Activated T-helper 2 cell treated with anti-CD3 and anti-CD28 coated beads, Interferon-gamma antibody, Interleukin-2, Interleukin-4, amounts not matched to agents 10 μg/mL and 5 μg/mL and 100 μg/mL, durations not matched to agents 14 hours and 24 hours and 36 hours (primary cell): Measurements from ENCODE around the gene PTPA. TPM values are rescaled to one million over a fixed set of nuclear protein-coding genes. Genes with fewer than 3 reads are reported as not detected.

Source experiments
- DNase-seq: peaks from one replicate; pipeline ENCODE4 v3.0.0; 2021; ENCODE audit warnings: low spot score
- H3K27ac Mint-ChIP-seq: one replicate; pipeline ENCODE4 v1.8.0; 2021; ENCODE audit warnings: mixed read lengths
- H3K27me3 Mint-ChIP-seq: one replicate; pipeline ENCODE4 v1.8.0; 2021; ENCODE audit warnings: low read depth, mixed read lengths
- H3K36me3 Mint-ChIP-seq: one replicate; pipeline ENCODE4 v1.8.0; 2021; ENCODE audit warnings: low read depth, mixed read lengths
- H3K4me1 Mint-ChIP-seq: one replicate; pipeline ENCODE4 v1.8.0; 2021; ENCODE audit warnings: low read depth, mixed read lengths
- H3K4me3 Mint-ChIP-seq: one replicate; pipeline ENCODE4 v1.8.0; 2021; ENCODE audit warnings: low read depth, mild to moderate bottlenecking, moderate library complexity, mixed read lengths
- H3K9me3 Mint-ChIP-seq: one replicate; pipeline ENCODE4 v1.8.0; 2021; ENCODE audit warnings: mixed read lengths
- intact Hi-C: fragments of 100-400 bp; cut with micrococcal nuclease; formaldehyde crosslinking; loops from one replicate; pipeline ENCODE4 v1.15.1; 2023
- total RNA-seq: library from RNA; stranded (reverse); gene quantifications from 2 replicates; pipeline ENCODE4 v1.2.3, GENCODE V29; 2022

PTPA gene
- 106 and 112 TPM in 2 replicates for total RNA-seq

GRCh38 chr9:129110740-129111527 lies at the start of gene PTPA, which contains the start of gene CRAT:
Gene PTPA, plus strand, starts transcription at chr9:129111415. Its CDS starts 186 bp downstream, at chr9:129111601.
Gene CRAT, minus strand, starts transcription at chr9:129110793. Its CDS starts 284 bp downstream, at chr9:129110509.
- intact Hi-C loops, result loop anchor here (1.0 kb wide), 2 partner anchors 30 to 302 kb away; partner anchors contain the start of gene DOLPP1
- Mint-ChIP-seq H3K27me3 (no peaks in the 10 kb centered on the region), H3K4me1 (peaks cover 21% of the 10 kb centered on the region), H3K9me3 (no peaks in the 10 kb centered on the region), H3K36me3 (no peaks in the 10 kb centered on the region), H3K27ac (peak within 1 kb of the TSS; percentile 96), H3K4me3 (peak within 1 kb of the TSS; percentile 95)
- DNase-seq, result peak; percentile 90

DNA sequence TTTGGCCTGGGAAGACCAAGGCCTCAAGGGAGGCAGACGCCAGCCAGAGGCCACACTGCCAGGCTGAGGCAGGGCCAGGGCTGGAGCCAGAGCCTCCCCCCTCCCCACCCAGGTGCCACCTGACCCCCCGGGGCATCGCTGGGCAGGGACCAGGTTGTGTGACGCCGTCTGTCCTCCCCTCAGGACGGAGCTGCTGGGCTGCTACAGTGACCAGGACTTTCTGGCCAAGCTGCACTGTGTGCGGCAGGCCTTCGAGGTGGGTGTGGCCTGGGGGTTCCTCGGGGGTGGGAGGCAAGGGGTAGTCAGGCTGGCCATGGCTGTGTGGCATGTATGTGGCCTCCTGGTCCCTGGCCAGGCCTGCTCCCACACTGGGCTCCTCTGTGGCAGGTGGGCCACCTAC lies 48.2 kb upstream of the PTPA start:
- intact Hi-C loops, result no loop called here
- H3K27ac Mint-ChIP-seq, result no peak overlapping the region
- no peaks in the 10 kb centered on the region for H3K9me3 Mint-ChIP-seq

GRCh38 chr9:129064499-129064908 lies 46.7 kb upstream of the PTPA start:
- no peak for DNase-seq
- peaks cover 9% of the 10 kb centered on the region for H3K4me1 Mint-ChIP-seq
- H3K27me3 Mint-ChIP-seq, result no peaks in the 10 kb centered on the region
- H3K27ac Mint-ChIP-seq, result no peak overlapping the region
- peaks cover 22% of the 10 kb centered on the region for H3K36me3 Mint-ChIP-seq
- H3K4me3 Mint-ChIP-seq, result no peak overlapping the region
- no peaks in the 10 kb centered on the region for H3K9me3 Mint-ChIP-seq
- intact Hi-C loops, result no loop called here

More for the DNA sequence above, 48.2 kb upstream of the PTPA start:
- H3K4me1 Mint-ChIP-seq, result no peaks in the 10 kb centered on the region
- H3K36me3 Mint-ChIP-seq, result peaks cover 13% of the 10 kb centered on the region
- no peaks in the 10 kb centered on the region for H3K27me3 Mint-ChIP-seq
- DNase-seq, result no peak
- H3K4me3 Mint-ChIP-seq, result no peak overlapping the region

- Mint-ChIP-seq H3K27ac (peak overlapping the region; percentile 64), H3K9me3 (no peaks in the 10 kb centered on the region), H3K4me3 (no peak overlapping the region), H3K36me3 (peaks cover 19% of the 10 kb centered on the region), H3K4me1 (peaks cover 18% of the 10 kb centered on the region), H3K27me3 (no peaks in the 10 kb centered on the region)
- no peak for DNase-seq
- intact Hi-C loops, result no loop called here
Measured at GRCh38 chr9:129068110-129068509, 43.1 kb upstream of the PTPA start.

DNA sequence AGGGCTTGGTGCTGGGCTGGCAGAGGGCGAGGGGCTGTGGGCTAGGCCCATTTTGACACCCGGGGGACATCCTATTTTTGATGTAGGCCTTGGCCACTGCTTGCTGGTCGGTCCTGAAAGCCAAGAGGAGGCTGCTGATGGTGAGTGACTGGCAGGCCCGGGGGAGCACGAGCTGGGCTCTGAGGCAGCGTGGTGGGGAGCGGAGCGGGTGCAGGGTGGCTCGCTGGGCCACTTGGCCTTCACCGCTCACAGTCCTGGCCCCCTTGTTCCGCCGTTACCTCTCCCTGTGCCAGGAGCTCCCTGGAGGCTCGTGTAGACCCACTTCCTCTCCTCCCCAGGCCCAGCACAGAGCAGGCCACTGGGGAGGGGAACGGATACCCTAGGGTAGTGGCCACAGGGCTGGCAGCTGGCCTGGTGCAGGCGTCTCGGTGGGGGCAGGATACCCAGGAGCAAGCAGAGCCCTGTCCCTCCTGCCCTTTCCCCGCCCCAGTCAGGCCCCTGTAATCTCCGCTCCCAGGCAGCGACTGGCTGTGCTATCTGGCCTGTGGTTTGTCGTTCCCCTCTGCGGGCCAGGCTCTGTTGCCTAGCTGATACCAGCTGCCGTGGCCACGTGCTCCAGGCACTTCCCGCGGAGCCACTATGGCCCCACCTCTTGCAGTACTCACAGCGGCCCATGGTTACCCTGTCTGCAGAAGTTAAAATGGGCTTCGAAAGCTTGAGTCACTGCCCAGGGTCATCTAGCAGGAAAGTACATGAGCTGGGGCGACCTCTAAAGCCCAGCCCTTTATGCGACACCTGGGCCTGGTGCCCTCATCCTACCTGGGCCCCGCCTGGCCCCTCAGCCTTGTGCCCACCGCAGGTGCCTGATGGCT lies 42.0 kb upstream of the PTPA start:
- Mint-ChIP-seq H3K27me3 (no peaks in the 10 kb centered on the region), H3K4me1 (peaks cover 18% of the 10 kb centered on the region), H3K9me3 (no peaks in the 10 kb centered on the region), H3K36me3 (peaks cover 16% of the 10 kb centered on the region), H3K4me3 (no peak overlapping the region), H3K27ac (peak overlapping the region; percentile 71)
- intact Hi-C loops, result no loop called here
- DNase-seq, result peak; percentile 62

DNA sequence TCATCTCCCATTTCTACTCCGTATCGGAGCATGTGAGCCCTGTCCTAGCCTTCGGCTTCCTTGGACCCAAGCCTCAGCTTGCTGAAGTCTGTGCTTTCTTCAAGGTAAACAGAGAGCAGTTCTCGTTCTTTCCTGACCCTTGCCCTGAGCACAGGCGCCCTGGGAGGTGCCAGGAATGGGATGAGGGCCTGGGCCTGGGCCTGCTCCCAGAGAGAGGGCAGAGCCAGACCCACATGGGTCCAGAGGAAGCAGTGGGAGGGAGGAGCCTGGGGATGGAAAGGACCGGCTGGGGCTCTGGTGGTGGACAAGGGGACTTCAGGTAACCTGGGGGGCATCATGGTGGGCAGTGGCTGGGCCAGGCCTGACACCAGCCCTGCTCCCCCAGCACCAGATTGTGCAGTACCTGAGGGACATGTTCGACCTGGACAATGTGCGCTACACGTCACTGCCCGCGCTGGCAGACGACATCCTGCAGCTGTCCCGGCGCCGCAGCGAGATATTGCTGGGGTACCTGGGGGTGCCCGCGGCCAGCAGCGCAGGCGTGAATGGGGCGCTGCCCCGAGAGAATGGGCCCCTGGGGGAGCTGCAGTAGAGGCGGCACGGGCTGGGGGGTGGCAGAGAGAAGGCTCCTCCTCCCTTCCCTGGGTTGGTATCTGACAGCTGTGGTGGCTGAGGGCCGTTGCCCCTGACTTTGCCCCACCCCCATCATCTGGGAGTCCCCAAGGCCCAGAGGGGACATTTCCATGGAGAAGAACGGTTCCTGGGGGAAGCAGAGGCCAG lies 41.2 kb upstream of the PTPA start:
- no peak for DNase-seq
- H3K27me3 Mint-ChIP-seq, result no peaks in the 10 kb centered on the region
- intact Hi-C loops, result no loop called here
- no peaks in the 10 kb centered on the region for H3K9me3 Mint-ChIP-seq
- H3K4me1 Mint-ChIP-seq, result peaks cover 18% of the 10 kb centered on the region
- H3K4me3 Mint-ChIP-seq, result no peak overlapping the region
- H3K27ac Mint-ChIP-seq, result peak overlapping the region; percentile 63
- H3K36me3 Mint-ChIP-seq, result peaks cover 16% of the 10 kb centered on the region

DNA sequence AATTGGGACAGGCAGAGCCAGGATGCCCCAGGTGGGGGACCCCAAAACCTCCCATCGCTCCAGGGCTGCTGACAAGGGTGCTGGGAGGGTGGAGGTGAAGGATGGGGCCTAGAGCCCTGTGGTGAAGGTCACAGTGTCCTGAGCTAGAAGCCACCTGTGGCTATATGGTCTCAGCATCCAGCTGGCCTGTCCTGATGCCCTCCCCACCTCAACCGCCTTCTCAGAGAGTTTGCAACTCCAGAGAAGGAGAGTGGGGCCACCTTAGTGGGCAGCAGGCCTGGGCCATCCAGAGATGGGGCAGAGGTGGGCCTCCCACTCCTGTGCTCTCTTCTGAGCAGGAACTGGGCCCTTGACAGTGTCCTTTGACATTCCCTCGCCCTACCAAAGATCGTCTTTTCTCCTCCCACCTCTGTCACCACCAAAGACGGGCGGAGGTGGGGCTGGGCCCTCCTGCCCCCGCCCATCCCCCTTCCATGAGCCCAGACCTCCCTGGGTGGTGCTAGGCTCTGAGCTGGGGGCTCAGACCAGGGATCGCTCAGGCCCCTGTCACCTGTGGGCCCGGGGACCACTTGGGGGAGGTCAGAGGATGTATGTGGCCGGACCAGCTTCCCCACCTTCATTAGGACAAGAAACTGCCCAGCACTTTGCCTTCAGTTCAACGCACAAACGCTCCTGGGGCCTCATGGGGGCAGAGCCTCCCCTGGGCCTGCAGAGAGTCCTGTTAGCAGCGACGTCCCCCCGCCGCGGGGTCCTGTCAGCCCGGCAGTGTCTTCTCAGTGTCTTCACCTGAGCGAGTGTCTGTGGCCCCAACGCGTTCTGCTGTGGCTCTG lies 40.3 kb upstream of the PTPA start:
- intact Hi-C loops, result no loop called here
- H3K4me1 Mint-ChIP-seq, result peaks cover 18% of the 10 kb centered on the region
- H3K4me3 Mint-ChIP-seq, result no peak overlapping the region
- no peaks in the 10 kb centered on the region for H3K9me3 Mint-ChIP-seq
- peaks cover 11% of the 10 kb centered on the region for H3K36me3 Mint-ChIP-seq
- no peak for DNase-seq
- H3K27me3 Mint-ChIP-seq, result no peaks in the 10 kb centered on the region
- H3K27ac Mint-ChIP-seq, result no peak overlapping the region

GRCh38 chr9:129071526-129072126 lies 39.6 kb upstream of the PTPA start:
- intact Hi-C loops, result no loop called here
- no peak overlapping the region for H3K4me3 Mint-ChIP-seq
- peaks cover 18% of the 10 kb centered on the region for H3K4me1 Mint-ChIP-seq
- H3K27ac Mint-ChIP-seq, result no peak overlapping the region
- H3K27me3 Mint-ChIP-seq, result no peaks in the 10 kb centered on the region
- H3K36me3 Mint-ChIP-seq, result peaks cover 10% of the 10 kb centered on the region
- DNase-seq, result no peak
- H3K9me3 Mint-ChIP-seq, result no peaks in the 10 kb centered on the region

- no peaks in the 10 kb centered on the region for H3K9me3 Mint-ChIP-seq
- H3K27me3 Mint-ChIP-seq, result no peaks in the 10 kb centered on the region
- no peak for DNase-seq
- peaks cover 18% of the 10 kb centered on the region for H3K4me1 Mint-ChIP-seq
- no peak overlapping the region for H3K4me3 Mint-ChIP-seq
- peaks cover 10% of the 10 kb centered on the region for H3K36me3 Mint-ChIP-seq
- intact Hi-C loops, result no loop called here
- no peak overlapping the region for H3K27ac Mint-ChIP-seq
Measured at GRCh38 chr9:129072171-129072570, 39.0 kb upstream of the PTPA start.

- intact Hi-C loops, result no loop called here
- Mint-ChIP-seq H3K27ac (no peak overlapping the region), H3K9me3 (no peaks in the 10 kb centered on the region), H3K36me3 (peaks cover 5% of the 10 kb centered on the region), H3K27me3 (no peaks in the 10 kb centered on the region), H3K4me3 (no peak overlapping the region), H3K4me1 (peaks cover 16% of the 10 kb centered on the region)
- no peak for DNase-seq
Measured at GRCh38 chr9:129073404-129073803, 37.8 kb upstream of the PTPA start.

- DNase-seq, result no peak
- no peak overlapping the region for H3K4me3 Mint-ChIP-seq
- intact Hi-C loops, result no loop called here
- peaks cover 11% of the 10 kb centered on the region for H3K4me1 Mint-ChIP-seq
- H3K27ac Mint-ChIP-seq, result no peak overlapping the region
- H3K27me3 Mint-ChIP-seq, result no peaks in the 10 kb centered on the region
- H3K9me3 Mint-ChIP-seq, result no peaks in the 10 kb centered on the region
- no peaks in the 10 kb centered on the region for H3K36me3 Mint-ChIP-seq
Measured at GRCh38 chr9:129074106-129074505, 37.1 kb upstream of the PTPA start.
